ENCODE data around the gene TMEM18. TPM values are rescaled to one million over a fixed set of nuclear protein-coding genes. Genes with fewer than 3 reads are reported as not detected.

The TMEM18 gene
- total RNA-seq, 2 experiments from 2014 or later = 22.1 to 25.6 TPM

DNA sequence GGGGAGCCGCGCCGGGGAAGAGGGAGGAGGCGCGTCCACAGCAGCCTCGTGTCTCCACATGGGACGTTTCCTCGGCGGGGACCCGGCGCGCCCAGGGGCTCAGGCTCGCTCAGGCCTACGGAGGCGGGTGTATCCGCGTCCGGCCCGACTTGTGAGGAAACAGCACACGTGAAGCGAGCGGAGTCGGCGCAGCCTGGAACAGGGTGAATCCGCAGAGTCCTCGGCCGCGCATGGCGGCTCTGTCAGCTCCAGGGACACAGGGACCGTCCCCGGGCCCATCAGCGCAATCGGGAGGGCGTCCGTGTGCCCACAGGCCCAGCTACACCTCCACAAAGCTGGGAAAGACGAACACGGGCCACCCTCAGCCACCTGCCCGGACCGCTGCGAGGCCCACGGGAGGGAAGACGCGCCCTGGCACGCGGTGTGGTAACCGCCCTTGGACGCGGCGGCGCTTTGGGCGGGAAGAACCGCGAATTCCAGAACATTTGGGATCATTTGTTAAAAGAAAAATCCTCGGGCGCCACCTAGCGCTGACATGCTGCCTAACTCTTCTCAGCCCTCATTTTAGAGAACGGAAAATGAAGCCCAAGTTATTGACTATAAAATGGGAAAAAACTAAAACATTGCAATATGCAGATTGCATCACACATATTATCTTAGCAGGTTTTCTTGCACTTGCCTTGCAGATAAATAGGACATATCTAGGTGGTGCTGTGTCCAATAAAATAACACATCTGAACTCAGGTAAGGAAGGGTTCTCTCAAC is 40.4 kb downstream of the TMEM18 start:
- ATAC-seq (peak; percentile 77), DNase-seq (peak; percentile 48)
- no peaks in the 10 kb centered on the region for H3K4me1 Mint-ChIP-seq
- H3K9me3 Mint-ChIP-seq (ENCODE audit: low read depth) = peaks cover under 1% of the 10 kb centered on the region
- H3K4me3 Mint-ChIP-seq = peak overlapping the region; percentile 52
- H3K27ac Mint-ChIP-seq = no peak overlapping the region
- H3K36me3 Mint-ChIP-seq = no peaks in the 10 kb centered on the region
- H3K27me3 Mint-ChIP-seq = peaks cover 5% of the 10 kb centered on the region
- CTCF ChIA-PET = interaction anchor here (0.9 to 1.7 kb wide), 10 partner anchors 9 to 619 kb away, joined by 3 to 6 read pairs (median 3); no protein-coding TSS in a partner anchor

DNA sequence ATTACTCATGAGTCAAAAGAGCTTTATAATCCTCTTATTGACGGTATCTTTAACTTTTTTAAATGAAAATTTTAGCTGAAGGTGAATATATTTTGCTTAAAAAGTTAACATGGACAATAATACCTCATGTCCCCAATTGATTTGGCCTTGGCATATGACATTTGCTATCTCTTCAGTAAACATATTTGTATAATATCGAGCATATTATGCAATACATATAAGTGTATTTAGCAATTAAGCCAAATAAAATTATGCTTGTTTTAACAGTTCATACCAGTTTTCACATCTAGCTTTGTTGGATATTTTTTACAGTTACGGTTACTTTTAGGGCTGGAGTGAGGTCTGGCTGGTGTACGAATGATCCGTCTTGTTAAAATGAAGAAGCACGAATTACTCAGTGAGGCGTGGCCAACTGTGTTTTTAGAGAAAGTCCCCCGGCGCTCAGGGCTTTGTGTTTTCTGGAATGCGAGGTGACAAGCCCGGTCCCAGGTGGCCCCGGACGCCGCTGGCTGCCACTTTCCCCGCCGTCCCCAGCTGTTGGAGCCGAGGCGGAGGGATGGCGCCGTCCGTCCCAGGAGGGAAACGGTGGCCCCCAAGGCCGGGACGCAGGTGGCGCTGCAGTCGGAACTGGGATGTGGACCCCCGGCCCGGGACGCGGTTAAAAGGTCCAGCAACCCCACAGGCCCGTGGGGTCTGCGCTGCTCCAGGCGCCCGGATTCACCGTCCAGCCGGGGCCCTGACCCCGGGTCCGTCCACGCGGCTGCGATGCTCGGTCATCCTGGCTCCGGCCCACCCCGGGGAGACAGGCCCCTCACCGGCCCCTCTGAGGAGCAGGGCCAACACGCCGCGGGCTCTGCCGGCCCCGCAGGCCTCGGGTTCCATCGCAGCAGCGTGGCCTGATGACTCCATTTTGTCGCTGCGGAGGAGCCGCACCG is 41.3 kb downstream of the TMEM18 start:
- H3K9me3 Mint-ChIP-seq (ENCODE audit: low read depth) = peaks cover 2% of the 10 kb centered on the region
- no peak overlapping the region for H3K4me3 Mint-ChIP-seq

DNA sequence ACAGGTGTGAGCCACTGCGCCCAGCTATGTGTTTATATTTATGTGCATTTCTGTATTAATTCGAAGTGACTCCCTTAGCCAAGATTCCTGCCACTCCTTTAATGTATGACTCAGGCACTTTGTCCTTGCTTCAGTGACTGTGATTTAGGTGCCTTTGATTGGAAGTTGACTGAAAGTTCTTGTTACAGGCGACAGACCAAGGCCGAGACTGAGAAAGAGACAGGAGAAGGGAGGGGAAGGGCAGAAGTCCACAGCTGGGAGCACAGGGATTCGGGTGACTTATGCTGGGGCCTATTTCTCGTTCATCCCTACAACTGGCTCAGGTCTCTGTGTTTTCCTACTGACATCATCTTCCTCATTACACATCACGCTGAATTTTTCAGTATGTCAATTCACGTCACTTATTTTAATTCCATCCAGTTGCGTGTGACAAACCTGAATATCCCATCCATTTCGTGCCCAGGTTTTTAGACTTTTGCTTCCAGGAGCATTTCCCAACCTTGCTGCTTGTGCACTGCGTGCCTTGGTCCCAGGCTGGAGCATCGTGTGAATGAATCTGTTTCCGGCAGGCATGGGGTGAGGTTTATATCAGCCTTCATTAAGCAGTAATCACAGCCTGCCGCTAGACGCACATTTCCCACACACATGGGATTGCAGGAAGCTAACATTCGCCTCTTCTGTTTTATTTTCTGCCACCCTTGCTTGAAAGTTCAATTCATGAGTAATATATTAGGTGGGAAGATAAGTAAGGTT is 42.4 kb downstream of the TMEM18 start:
- no peaks in the 10 kb centered on the region for H3K36me3 Mint-ChIP-seq
- no peak for DNase-seq

More for the DNA sequence above, 41.3 kb downstream of the TMEM18 start:
- ATAC-seq (no peak), DNase-seq (peak; percentile 28)
- H3K36me3 Mint-ChIP-seq = no peaks in the 10 kb centered on the region
- H3K27ac Mint-ChIP-seq = no peak overlapping the region
- CTCF ChIA-PET = interaction anchor here (0.7 to 1.7 kb wide), 14 partner anchors 9 to 618 kb away, joined by 3 to 7 read pairs (median 3); no protein-coding TSS in a partner anchor
- peaks cover 3% of the 10 kb centered on the region for H3K27me3 Mint-ChIP-seq
- no peaks in the 10 kb centered on the region for H3K4me1 Mint-ChIP-seq

DNA sequence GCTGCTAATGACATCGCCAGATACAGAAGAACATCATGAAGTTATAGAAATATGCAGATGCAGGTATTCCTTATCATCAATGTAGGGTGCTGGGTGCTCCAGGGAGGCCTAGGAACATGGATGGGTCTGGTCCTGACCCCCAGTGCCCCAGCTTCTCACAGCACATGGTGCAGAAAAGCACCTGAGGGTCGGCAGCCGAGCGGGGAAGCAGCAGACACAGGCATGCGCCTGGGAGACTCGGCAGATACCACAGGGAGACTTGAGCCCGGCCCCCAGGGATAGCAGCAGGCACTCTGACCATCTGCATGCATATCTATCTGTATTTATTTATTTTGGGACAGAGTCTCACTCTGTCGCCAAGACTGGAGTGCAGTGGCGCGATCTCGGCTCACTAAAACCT is 43.2 kb downstream of the TMEM18 start:
- Mint-ChIP-seq H3K4me1 (no peaks in the 10 kb centered on the region), H3K36me3 (no peaks in the 10 kb centered on the region), H3K4me3 (no peak overlapping the region), H3K9me3 (ENCODE audit: low read depth) (peaks cover 2% of the 10 kb centered on the region), H3K27ac (no peak overlapping the region), H3K27me3 (peaks cover 6% of the 10 kb centered on the region)
- CTCF ChIA-PET = no interaction called here
- DNase-seq (peak; percentile 21), ATAC-seq (no peak)

More for the DNA sequence above, 42.4 kb downstream of the TMEM18 start:
- H3K4me1 Mint-ChIP-seq = no peaks in the 10 kb centered on the region
- ATAC-seq = no peak
- peaks cover 2% of the 10 kb centered on the region for H3K9me3 Mint-ChIP-seq (ENCODE audit: low read depth)
- no peak overlapping the region for H3K27ac Mint-ChIP-seq
- H3K4me3 Mint-ChIP-seq = no peak overlapping the region
- peaks cover 4% of the 10 kb centered on the region for H3K27me3 Mint-ChIP-seq
- CTCF ChIA-PET = interaction anchor here (0.7 to 1.3 kb wide), 4 partner anchors 50 to 407 kb away, joined by 3 to 7 read pairs (median 3); no protein-coding TSS in a partner anchor

DNA sequence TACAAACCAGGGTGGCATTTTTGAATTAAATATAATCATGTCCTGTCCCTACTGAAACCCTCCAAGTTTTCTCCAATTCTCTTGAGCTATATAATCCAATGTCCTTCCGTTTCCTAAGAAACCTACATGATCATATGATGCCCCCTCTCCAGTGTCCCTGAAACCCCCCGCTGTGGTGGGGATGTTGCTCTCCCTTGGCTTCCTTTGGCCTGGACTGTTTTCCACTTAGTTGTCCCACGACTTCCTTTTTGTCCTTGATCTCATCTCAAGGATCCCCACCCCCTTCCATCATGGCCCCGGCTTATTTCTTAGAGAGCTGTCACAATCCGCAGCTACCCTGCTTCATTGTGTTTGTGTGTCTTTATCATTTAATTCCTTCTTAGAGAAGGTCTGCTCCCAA is 43.8 kb downstream of the TMEM18 start:
- CTCF ChIA-PET = no interaction called here
- no peaks in the 10 kb centered on the region for H3K36me3 Mint-ChIP-seq
- H3K27ac Mint-ChIP-seq = no peak overlapping the region
- H3K9me3 Mint-ChIP-seq (ENCODE audit: low read depth) = peaks cover 2% of the 10 kb centered on the region
- no peaks in the 10 kb centered on the region for H3K4me1 Mint-ChIP-seq
- no peak for ATAC-seq
- H3K27me3 Mint-ChIP-seq = peaks cover 6% of the 10 kb centered on the region
- no peak overlapping the region for H3K4me3 Mint-ChIP-seq
- DNase-seq = no peak

DNA sequence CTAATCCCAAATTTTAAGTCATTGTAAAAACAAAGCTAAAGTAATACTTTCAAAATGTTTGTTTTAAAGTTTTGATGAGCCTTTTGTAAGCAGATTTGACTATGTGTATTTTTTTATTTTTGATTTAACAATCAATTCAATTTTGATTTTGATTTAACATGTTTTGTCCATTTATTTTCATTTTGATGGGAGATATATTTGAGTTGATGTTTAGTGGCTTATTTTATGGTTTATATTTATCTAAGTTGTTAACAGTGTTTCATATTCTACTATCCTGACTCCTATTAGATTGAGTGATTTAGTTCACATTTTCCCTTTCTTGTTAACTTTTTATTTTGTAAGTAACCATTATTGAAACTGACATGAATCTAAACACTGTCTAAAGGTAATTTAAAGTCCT is 44.7 kb downstream of the TMEM18 start:
- no peak overlapping the region for H3K27ac Mint-ChIP-seq
- H3K36me3 Mint-ChIP-seq = no peaks in the 10 kb centered on the region

DNA sequence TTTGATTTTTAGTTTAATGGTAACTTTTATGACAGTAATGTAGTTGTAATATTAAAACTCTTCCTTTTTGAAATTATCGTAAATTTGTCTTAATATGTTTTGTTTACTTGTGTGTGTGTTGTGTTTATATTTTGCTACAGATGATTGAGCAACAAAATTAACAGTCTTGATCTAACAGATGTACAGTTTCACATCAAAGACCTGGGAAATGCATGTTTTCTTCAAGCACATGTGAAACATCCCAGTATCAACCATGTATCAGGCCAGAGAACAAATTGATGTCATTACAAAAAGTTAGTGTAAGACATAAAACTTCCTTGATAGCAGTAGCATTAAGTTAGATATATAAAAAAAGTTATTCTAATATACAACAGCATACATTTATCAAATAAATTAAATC is 45.5 kb downstream of the TMEM18 start:
- H3K36me3 Mint-ChIP-seq = no peaks in the 10 kb centered on the region
- no peak overlapping the region for H3K4me3 Mint-ChIP-seq
- ATAC-seq = no peak
- DNase-seq = no peak
- peaks cover 2% of the 10 kb centered on the region for H3K9me3 Mint-ChIP-seq (ENCODE audit: low read depth)
- no peak overlapping the region for H3K27ac Mint-ChIP-seq
- no peaks in the 10 kb centered on the region for H3K4me1 Mint-ChIP-seq
- peaks cover 6% of the 10 kb centered on the region for H3K27me3 Mint-ChIP-seq
- CTCF ChIA-PET = no interaction called here

More for the DNA sequence above, 44.7 kb downstream of the TMEM18 start:
- Mint-ChIP-seq H3K9me3 (ENCODE audit: low read depth) (peaks cover 2% of the 10 kb centered on the region), H3K4me3 (no peak overlapping the region), H3K4me1 (no peaks in the 10 kb centered on the region), H3K27me3 (peaks cover 6% of the 10 kb centered on the region)
- ATAC-seq = no peak
- DNase-seq = no peak
- CTCF ChIA-PET = no interaction called here

DNA sequence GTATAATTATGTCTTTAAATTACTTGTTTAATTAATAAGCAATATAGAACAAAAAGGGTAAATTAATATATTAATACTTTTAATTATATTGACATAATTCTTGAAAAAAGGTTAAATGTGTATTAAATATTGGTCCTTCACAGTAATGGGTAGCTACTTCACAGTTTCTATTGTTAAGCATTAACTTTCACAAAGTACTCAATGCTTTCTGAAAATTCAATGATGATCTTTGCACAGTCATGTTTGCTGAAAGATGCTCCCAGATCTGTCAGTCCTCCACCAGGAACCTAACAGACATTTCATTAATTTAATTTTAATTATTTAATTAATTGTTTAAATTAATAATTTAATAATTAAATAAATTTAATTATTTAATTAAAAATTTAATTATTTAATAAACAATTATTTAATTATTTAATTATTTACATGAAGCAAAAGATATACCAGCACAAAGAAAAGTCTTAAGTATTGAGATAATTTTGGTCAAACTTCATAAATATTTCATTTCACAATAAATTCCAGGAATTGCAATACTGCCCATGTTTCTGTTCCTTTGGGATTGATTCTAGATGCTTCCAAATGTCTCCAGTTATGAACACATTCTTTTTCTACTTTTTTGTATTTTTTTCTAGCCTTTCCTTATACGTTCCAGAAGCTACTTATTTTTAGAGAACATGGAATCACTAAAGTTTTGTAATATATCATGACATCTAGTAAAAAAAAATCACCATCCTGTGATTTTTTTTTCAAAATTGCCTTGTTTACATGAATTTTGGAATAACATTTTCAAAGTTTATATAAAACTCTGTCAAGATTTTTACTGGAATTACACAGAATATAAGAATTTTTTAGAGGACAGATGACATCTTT is 46.5 kb downstream of the TMEM18 start:
- no peaks in the 10 kb centered on the region for H3K36me3 Mint-ChIP-seq
- H3K4me1 Mint-ChIP-seq = no peaks in the 10 kb centered on the region
- ATAC-seq (no peak), DNase-seq (no peak)
- peaks cover 2% of the 10 kb centered on the region for H3K9me3 Mint-ChIP-seq (ENCODE audit: low read depth)
- H3K27me3 Mint-ChIP-seq = peaks cover 6% of the 10 kb centered on the region
- CTCF ChIA-PET = no interaction called here
- no peak overlapping the region for H3K27ac Mint-ChIP-seq
- H3K4me3 Mint-ChIP-seq = no peak overlapping the region

DNA sequence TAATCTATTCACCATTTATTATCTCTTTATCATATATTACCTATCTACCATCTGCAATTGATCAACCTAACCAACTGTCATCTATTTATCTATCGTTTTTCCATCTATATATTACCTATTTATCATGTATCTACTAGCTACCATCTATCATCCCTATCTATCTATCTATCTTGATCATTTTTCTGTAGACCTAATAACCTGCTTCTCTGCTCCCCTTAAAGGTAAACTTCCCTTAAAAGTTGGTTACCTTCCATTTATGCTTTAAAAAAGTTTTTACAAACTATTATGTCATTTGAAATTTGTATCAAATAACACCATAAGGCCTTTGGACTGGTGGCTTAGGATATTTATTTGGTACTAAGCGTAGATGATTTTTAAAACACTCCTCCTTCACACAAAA is 47.2 kb downstream of the TMEM18 start:
- CTCF ChIA-PET = no interaction called here
- DNase-seq (no peak), ATAC-seq (no peak)
- H3K4me1 Mint-ChIP-seq = no peaks in the 10 kb centered on the region
- no peak overlapping the region for H3K27ac Mint-ChIP-seq
- H3K4me3 Mint-ChIP-seq = no peak overlapping the region
- no peaks in the 10 kb centered on the region for H3K36me3 Mint-ChIP-seq
- peaks cover 5% of the 10 kb centered on the region for H3K27me3 Mint-ChIP-seq
- peaks cover 2% of the 10 kb centered on the region for H3K9me3 Mint-ChIP-seq (ENCODE audit: low read depth)

DNA sequence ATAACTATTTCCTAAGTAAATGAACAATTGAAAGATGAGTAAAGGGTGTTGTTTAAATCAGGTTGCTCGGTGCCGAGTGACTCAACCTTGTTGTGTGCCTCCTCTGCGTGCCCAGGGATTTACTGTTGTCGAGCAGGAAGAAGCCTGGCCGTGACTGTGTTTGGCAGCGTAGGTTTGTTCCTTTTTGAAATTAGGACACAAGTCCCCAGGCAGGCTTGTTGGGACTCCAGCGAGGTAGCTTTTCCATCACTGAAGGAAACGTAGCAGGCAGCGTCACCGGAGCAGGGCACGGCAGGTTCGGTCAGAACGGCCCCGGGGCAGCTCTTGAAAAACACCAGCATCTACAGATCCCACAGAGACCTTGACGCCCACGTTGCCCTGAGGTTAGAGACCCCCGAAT is 48.6 kb downstream of the TMEM18 start:
- Mint-ChIP-seq H3K27ac (no peak overlapping the region), H3K27me3 (peaks cover 4% of the 10 kb centered on the region), H3K4me3 (no peak overlapping the region), H3K36me3 (no peaks in the 10 kb centered on the region), H3K4me1 (no peaks in the 10 kb centered on the region), H3K9me3 (ENCODE audit: low read depth) (peaks cover 2% of the 10 kb centered on the region)
- no peak for ATAC-seq
- peak; percentile 37 for DNase-seq
- CTCF ChIA-PET = no interaction called here

DNA sequence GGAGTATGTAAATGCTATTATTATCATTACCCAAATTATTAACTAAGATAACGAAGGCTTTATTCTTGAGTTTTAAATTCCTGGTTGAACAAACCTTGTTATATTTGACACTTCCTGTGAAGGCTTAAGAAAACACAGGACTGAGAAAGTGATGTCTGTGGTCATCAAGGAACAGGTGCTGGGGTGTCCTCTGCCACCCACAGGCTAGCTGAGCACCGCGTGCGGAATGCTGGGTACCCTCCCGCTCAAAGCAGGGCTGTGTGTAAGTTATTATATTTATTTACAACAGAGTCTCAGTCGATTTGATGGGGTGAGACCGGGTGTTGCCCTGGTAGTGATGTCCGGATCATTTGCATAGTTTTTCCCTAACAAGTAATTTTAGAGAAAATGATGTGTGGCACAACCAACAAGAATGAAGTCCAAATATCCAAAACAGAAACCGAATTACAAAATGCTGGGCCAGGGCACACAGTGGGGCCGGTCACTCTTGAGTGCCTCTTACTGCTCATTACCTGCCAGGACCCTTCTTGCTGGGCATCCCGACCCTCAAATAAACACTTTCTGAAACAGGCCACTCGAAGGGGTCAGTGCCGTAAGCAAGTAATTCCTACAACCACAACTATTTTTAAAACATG is 49.2 kb downstream of the TMEM18 start:
- no peak for ATAC-seq
- CTCF ChIA-PET = no interaction called here
- Mint-ChIP-seq H3K9me3 (ENCODE audit: low read depth) (peaks cover 2% of the 10 kb centered on the region), H3K27me3 (peaks cover 4% of the 10 kb centered on the region), H3K4me1 (no peaks in the 10 kb centered on the region), H3K36me3 (no peaks in the 10 kb centered on the region), H3K4me3 (no peak overlapping the region), H3K27ac (no peak overlapping the region)
- peak; percentile 15 for DNase-seq

DNA sequence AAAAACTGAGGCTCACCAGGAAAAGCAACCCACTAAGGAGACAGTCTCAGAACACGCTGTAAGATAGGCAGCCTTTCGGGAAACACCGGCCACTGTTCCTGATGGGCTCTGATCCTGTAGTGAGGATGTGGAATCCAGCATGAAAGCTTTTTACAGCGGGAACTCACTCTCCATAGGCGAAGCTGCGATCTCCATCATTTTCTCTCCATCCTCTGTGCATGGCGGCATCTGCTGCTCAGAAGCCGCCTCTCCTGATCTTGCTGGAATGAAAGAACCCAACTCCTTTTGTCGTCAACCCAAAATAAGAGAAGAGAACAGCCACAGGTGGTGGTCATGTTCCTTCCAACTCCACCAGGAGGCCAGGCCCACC is 49.9 kb downstream of the TMEM18 start:
- Mint-ChIP-seq H3K27me3 (peaks cover 4% of the 10 kb centered on the region), H3K4me1 (no peaks in the 10 kb centered on the region), H3K36me3 (no peaks in the 10 kb centered on the region), H3K27ac (no peak overlapping the region), H3K4me3 (no peak overlapping the region), H3K9me3 (ENCODE audit: low read depth) (peaks cover 2% of the 10 kb centered on the region)
- CTCF ChIA-PET = no interaction called here
- ATAC-seq (no peak), DNase-seq (peak; percentile 21)
